Loucy (cell line): Measurements from ENCODE around the gene RBM25.

Experiments used
- H2AFZ ChIP-seq: fragments of 200-600 bp; sonication (generic); 2 replicates; pipeline ENCODE4 v1.6.0; 2016; ENCODE audit warnings: antibody characterized with exemption, mild to moderate bottlenecking, low read length, moderate library complexity
- H3F3A ChIP-seq: fragments of 200-600 bp; 2 replicates; pipeline ENCODE4 v1.6.0; 2016; ENCODE audit warnings: antibody characterized with exemption, low read depth, mild to moderate bottlenecking
- H3K27me3 ChIP-seq: fragments of 200-600 bp; sonication (generic); 2 replicates; pipeline ENCODE4 v1.6.1; 2014; ENCODE audit warnings: low read length, mild to moderate bottlenecking; ENCODE audit not compliant: insufficient read depth, poor library complexity, severe bottlenecking
- H3K36me3 ChIP-seq: fragments of 200-600 bp; sonication (generic); 2 replicates; pipeline ENCODE4 v1.6.1; 2016; ENCODE audit warnings: low read length; ENCODE audit not compliant: insufficient read depth
- H3K4me1 ChIP-seq: fragments of 200-600 bp; sonication (generic); 2 replicates; pipeline ENCODE4 v1.5.1; 2014; ENCODE audit warnings: low read length, mild to moderate bottlenecking; ENCODE audit not compliant: insufficient read depth, poor library complexity, severe bottlenecking
- H3K4me2 ChIP-seq: fragments of 200-600 bp; sonication (generic); 2 replicates; pipeline ENCODE4 v1.6.0; 2014; ENCODE audit warnings: antibody characterized with exemption, low read length, low read depth, mild to moderate bottlenecking; ENCODE audit not compliant: poor library complexity, severe bottlenecking
- H3K4me3 ChIP-seq: fragments of 200-600 bp; sonication (generic); 2 replicates; pipeline ENCODE4 v1.5.1; 2014; ENCODE audit warnings: low read length, mild to moderate bottlenecking, mixed read lengths; ENCODE audit not compliant: poor library complexity, severe bottlenecking
- H3K79me2 ChIP-seq: fragments of 200-600 bp; sonication (generic); 2 replicates; pipeline ENCODE4 v1.6.1; 2014; ENCODE audit warnings: low read length; ENCODE audit not compliant: insufficient read depth
- H3K9ac ChIP-seq: fragments of 200-600 bp; sonication (generic); 2 replicates; pipeline ENCODE4 v1.6.0; 2014; ENCODE audit warnings: mild to moderate bottlenecking, low read depth, low read length, moderate library complexity; ENCODE audit not compliant: poor library complexity, severe bottlenecking
- H3K9me2 ChIP-seq: fragments of 200-600 bp; sonication (generic); replicated peaks from 2 replicates; pipeline ENCODE4 v1.6.1; 2016; ENCODE audit warnings: low read depth, low read length, mixed read lengths
- H3K9me3 ChIP-seq: fragments of 200-600 bp; sonication (generic); 2 replicates; pipeline ENCODE4 v1.6.1; 2014; ENCODE audit warnings: mild to moderate bottlenecking, antibody characterized with exemption, low read length, low read depth; ENCODE audit not compliant: insufficient read depth
- H4K20me1 ChIP-seq: fragments of 200-600 bp; sonication (generic); 2 replicates; pipeline ENCODE4 v1.6.0; 2014; ENCODE audit warnings: antibody characterized with exemption, low read length, mild to moderate bottlenecking; ENCODE audit not compliant: insufficient read depth, poor library complexity, severe bottlenecking
- EZH2phosphoT487 ChIP-seq: fragments of 200-600 bp; IDR thresholded peaks from 2 replicates; pipeline ENCODE4 v1.6.1; 2018; ENCODE audit warnings: antibody characterized with exemption, mild to moderate bottlenecking, moderate library complexity, borderline replicate concordance
- TF ChIP-seq, protein P1 (sequence below): fragments of 200-600 bp; sonication (generic); conservative IDR thresholded peaks from 2 replicates; pipeline ENCODE4 v1.5.1; 2014; ENCODE audit warnings: mild to moderate bottlenecking, antibody characterized with exemption, low read length

RBM25 gene

DNA sequence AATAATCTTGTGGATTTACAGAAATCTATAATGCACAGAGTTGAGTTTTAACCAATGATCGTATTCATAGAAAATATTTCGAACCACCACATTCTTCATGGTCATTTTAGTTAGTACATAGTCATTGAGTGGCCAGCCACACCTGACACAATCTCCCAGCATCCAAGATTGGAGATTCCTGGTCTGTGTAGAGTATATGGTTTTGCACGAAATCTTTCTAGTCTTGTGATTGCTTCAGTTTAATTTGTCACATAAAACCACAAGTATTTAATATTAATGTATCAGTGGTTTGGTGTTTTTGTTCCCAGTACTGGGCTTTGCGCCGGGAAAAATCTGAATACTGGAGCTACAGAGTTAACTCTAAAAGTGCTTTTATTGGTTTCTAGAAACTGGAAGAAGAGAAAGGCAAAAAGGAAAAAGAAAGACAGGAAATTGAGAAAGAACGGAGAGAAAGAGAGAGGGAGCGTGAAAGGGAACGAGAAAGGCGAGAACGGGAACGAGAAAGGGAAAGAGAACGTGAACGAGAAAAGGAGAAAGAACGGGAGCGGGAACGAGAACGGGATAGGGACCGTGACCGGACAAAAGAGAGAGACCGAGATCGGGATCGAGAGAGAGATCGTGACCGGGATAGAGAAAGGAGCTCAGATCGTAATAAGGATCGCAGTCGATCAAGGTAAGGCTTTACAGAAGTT lies 44.6 kb downstream of the RBM25 start:
- H3K9me3 ChIP-seq = no peaks in the 10 kb centered on the region
- peaks cover 12% of the 10 kb centered on the region for H4K20me1 ChIP-seq
- no peaks in the 10 kb centered on the region for H3K27me3 ChIP-seq
- H3K79me2 ChIP-seq = no peaks in the 10 kb centered on the region
- H3K4me2 ChIP-seq = no peak overlapping the region
- no peaks in the 10 kb centered on the region for H3F3A ChIP-seq
- no peak overlapping the region for H3K4me3 ChIP-seq
- H3K36me3 ChIP-seq = peaks cover 93% of the 10 kb centered on the region
- H3K9me2 ChIP-seq = no peaks in the 10 kb centered on the region
- TF ChIP-seq, protein P1, sequence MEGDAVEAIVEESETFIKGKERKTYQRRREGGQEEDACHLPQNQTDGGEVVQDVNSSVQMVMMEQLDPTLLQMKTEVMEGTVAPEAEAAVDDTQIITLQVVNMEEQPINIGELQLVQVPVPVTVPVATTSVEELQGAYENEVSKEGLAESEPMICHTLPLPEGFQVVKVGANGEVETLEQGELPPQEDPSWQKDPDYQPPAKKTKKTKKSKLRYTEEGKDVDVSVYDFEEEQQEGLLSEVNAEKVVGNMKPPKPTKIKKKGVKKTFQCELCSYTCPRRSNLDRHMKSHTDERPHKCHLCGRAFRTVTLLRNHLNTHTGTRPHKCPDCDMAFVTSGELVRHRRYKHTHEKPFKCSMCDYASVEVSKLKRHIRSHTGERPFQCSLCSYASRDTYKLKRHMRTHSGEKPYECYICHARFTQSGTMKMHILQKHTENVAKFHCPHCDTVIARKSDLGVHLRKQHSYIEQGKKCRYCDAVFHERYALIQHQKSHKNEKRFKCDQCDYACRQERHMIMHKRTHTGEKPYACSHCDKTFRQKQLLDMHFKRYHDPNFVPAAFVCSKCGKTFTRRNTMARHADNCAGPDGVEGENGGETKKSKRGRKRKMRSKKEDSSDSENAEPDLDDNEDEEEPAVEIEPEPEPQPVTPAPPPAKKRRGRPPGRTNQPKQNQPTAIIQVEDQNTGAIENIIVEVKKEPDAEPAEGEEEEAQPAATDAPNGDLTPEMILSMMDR = no peak
- no peak for TF ChIP-seq EZH2phosphoT487
- no peaks in the 10 kb centered on the region for H3K4me1 ChIP-seq
- no peak overlapping the region for H3K9ac ChIP-seq
- H2AFZ ChIP-seq = no peak overlapping the region

- TF ChIP-seq EZH2phosphoT487 = no peak
- TF ChIP-seq, protein P1 = no peak
- Histone ChIP-seq H3K36me3 (peaks cover 89% of the 10 kb centered on the region), H3K9me3 (no peaks in the 10 kb centered on the region), H3F3A (no peaks in the 10 kb centered on the region), H3K9ac (no peak overlapping the region), H2AFZ (no peak overlapping the region), H3K4me2 (no peak overlapping the region), H4K20me1 (peaks cover 3% of the 10 kb centered on the region), H3K79me2 (no peaks in the 10 kb centered on the region), H3K4me1 (no peaks in the 10 kb centered on the region), H3K9me2 (no peaks in the 10 kb centered on the region), H3K4me3 (no peak overlapping the region), H3K27me3 (no peaks in the 10 kb centered on the region)
These were observed 46.7 kb downstream of the RBM25 start for GRCh38 chr14:73105050-73105449.

DNA sequence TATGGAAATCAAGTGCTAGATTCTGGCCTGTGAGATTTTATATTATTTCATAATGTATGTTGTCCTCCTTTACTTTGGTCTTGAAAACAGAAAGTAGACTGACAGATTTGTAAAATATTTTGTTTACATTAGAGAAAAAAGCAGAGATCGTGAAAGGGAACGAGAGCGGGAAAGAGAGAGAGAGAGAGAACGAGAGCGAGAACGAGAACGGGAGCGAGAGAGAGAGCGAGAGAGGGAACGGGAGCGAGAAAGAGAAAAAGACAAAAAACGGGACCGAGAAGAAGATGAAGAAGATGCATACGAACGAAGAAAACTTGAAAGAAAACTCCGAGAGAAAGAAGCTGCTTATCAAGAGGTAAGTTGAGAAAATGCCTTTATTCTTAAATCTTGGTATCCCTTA lies 47.4 kb downstream of the RBM25 start:
- peaks cover 89% of the 10 kb centered on the region for H3K36me3 ChIP-seq
- no peak overlapping the region for H2AFZ ChIP-seq
- no peak for TF ChIP-seq EZH2phosphoT487
- TF ChIP-seq, protein P1 = no peak

More for the DNA sequence above, 47.4 kb downstream of the RBM25 start:
- no peaks in the 10 kb centered on the region for H3K4me1 ChIP-seq
- H3K9ac ChIP-seq = no peak overlapping the region
- H3K27me3 ChIP-seq = no peaks in the 10 kb centered on the region
- no peaks in the 10 kb centered on the region for H3F3A ChIP-seq
- H3K9me3 ChIP-seq = no peaks in the 10 kb centered on the region
- H4K20me1 ChIP-seq = no peaks in the 10 kb centered on the region
- H3K9me2 ChIP-seq = no peaks in the 10 kb centered on the region
- no peaks in the 10 kb centered on the region for H3K79me2 ChIP-seq
- no peak overlapping the region for H3K4me2 ChIP-seq
- H3K4me3 ChIP-seq = no peak overlapping the region
